Loucy (cell line): ENCODE data around the gene SEC11A.

Experiments
- H2AFZ ChIP-seq: fragments of 200-600 bp; sonication (generic); 2 replicates; pipeline ENCODE4 v1.6.0; 2016; ENCODE audit warnings: antibody characterized with exemption, mild to moderate bottlenecking, low read length, moderate library complexity
- H3F3A ChIP-seq: fragments of 200-600 bp; 2 replicates; pipeline ENCODE4 v1.6.0; 2016; ENCODE audit warnings: antibody characterized with exemption, low read depth, mild to moderate bottlenecking
- H3K27me3 ChIP-seq: fragments of 200-600 bp; sonication (generic); 2 replicates; pipeline ENCODE4 v1.6.1; 2014; ENCODE audit warnings: low read length, mild to moderate bottlenecking; ENCODE audit not compliant: insufficient read depth, poor library complexity, severe bottlenecking
- H3K36me3 ChIP-seq: fragments of 200-600 bp; sonication (generic); 2 replicates; pipeline ENCODE4 v1.6.1; 2016; ENCODE audit warnings: low read length; ENCODE audit not compliant: insufficient read depth
- H3K4me1 ChIP-seq: fragments of 200-600 bp; sonication (generic); 2 replicates; pipeline ENCODE4 v1.5.1; 2014; ENCODE audit warnings: low read length, mild to moderate bottlenecking; ENCODE audit not compliant: insufficient read depth, poor library complexity, severe bottlenecking
- H3K4me2 ChIP-seq: fragments of 200-600 bp; sonication (generic); 2 replicates; pipeline ENCODE4 v1.6.0; 2014; ENCODE audit warnings: antibody characterized with exemption, low read length, low read depth, mild to moderate bottlenecking; ENCODE audit not compliant: poor library complexity, severe bottlenecking
- H3K4me3 ChIP-seq: fragments of 200-600 bp; sonication (generic); 2 replicates; pipeline ENCODE4 v1.5.1; 2014; ENCODE audit warnings: low read length, mild to moderate bottlenecking, mixed read lengths; ENCODE audit not compliant: poor library complexity, severe bottlenecking
- H3K79me2 ChIP-seq: fragments of 200-600 bp; sonication (generic); 2 replicates; pipeline ENCODE4 v1.6.1; 2014; ENCODE audit warnings: low read length; ENCODE audit not compliant: insufficient read depth
- H3K9ac ChIP-seq: fragments of 200-600 bp; sonication (generic); 2 replicates; pipeline ENCODE4 v1.6.0; 2014; ENCODE audit warnings: mild to moderate bottlenecking, low read depth, low read length, moderate library complexity; ENCODE audit not compliant: poor library complexity, severe bottlenecking
- H3K9me2 ChIP-seq: fragments of 200-600 bp; sonication (generic); replicated peaks from 2 replicates; pipeline ENCODE4 v1.6.1; 2016; ENCODE audit warnings: low read depth, low read length, mixed read lengths
- H3K9me3 ChIP-seq: fragments of 200-600 bp; sonication (generic); 2 replicates; pipeline ENCODE4 v1.6.1; 2014; ENCODE audit warnings: mild to moderate bottlenecking, antibody characterized with exemption, low read length, low read depth; ENCODE audit not compliant: insufficient read depth
- H4K20me1 ChIP-seq: fragments of 200-600 bp; sonication (generic); 2 replicates; pipeline ENCODE4 v1.6.0; 2014; ENCODE audit warnings: antibody characterized with exemption, low read length, mild to moderate bottlenecking; ENCODE audit not compliant: insufficient read depth, poor library complexity, severe bottlenecking
- CTCF ChIP-seq: fragments of 200-600 bp; sonication (generic); conservative IDR thresholded peaks from 2 replicates; pipeline ENCODE4 v1.5.1; 2014; ENCODE audit warnings: mild to moderate bottlenecking, antibody characterized with exemption, low read length
- EZH2phosphoT487 ChIP-seq: fragments of 200-600 bp; IDR thresholded peaks from 2 replicates; pipeline ENCODE4 v1.6.1; 2018; ENCODE audit warnings: antibody characterized with exemption, mild to moderate bottlenecking, moderate library complexity, borderline replicate concordance

SEC11A gene

GRCh38 chr15:84653584-84653909, 62.4 kb downstream of the SEC11A start:
- no peaks in the 10 kb centered on the region for H3F3A ChIP-seq
- H4K20me1 ChIP-seq: no peaks in the 10 kb centered on the region
- peak overlapping the region; percentile 85 for H3K4me3 ChIP-seq
- peak overlapping the region; percentile 88 for H3K4me2 ChIP-seq
- H3K27me3 ChIP-seq: no peaks in the 10 kb centered on the region
- TF ChIP-seq CTCF: no peak
- no peak for TF ChIP-seq EZH2phosphoT487
- H3K36me3 ChIP-seq: no peaks in the 10 kb centered on the region; the same call in 1 of the 2 replicates
- H3K9me2 ChIP-seq: no peaks in the 10 kb centered on the region
- H3K9me3 ChIP-seq: no peaks in the 10 kb centered on the region
- peaks cover 22% of the 10 kb centered on the region for H3K4me1 ChIP-seq
- H3K9ac ChIP-seq: peak overlapping the region; percentile 91
- H2AFZ ChIP-seq: peak overlapping the region; percentile 97
- H3K79me2 ChIP-seq: peaks cover 19% of the 10 kb centered on the region

GRCh38 chr15:84649706-84650105, 66.2 kb downstream of the SEC11A start:
- no peak overlapping the region for H3K9ac ChIP-seq
- H3K4me2 ChIP-seq: no peak overlapping the region
- no peak overlapping the region for H2AFZ ChIP-seq
- H4K20me1 ChIP-seq: no peaks in the 10 kb centered on the region
- peaks cover 16% of the 10 kb centered on the region for H3K4me1 ChIP-seq
- TF ChIP-seq EZH2phosphoT487 (no peak), CTCF (no peak)
- H3K9me2 ChIP-seq: no peaks in the 10 kb centered on the region
- peaks cover 19% of the 10 kb centered on the region for H3K79me2 ChIP-seq
- peaks cover 22% of the 10 kb centered on the region; the same call in 1 of the 2 replicates for H3K36me3 ChIP-seq
- H3K4me3 ChIP-seq: no peak overlapping the region
- H3K9me3 ChIP-seq: no peaks in the 10 kb centered on the region
- H3F3A ChIP-seq: no peaks in the 10 kb centered on the region
- H3K27me3 ChIP-seq: no peaks in the 10 kb centered on the region

GRCh38 chr15:84648539-84648938, 67.4 kb downstream of the SEC11A start:
- Histone ChIP-seq H3F3A (no peaks in the 10 kb centered on the region), H3K9me2 (no peaks in the 10 kb centered on the region)

More at GRCh38 chr15:84648539-84648938, 67.4 kb downstream of the SEC11A start:
- H3K9me3 ChIP-seq: no peaks in the 10 kb centered on the region
- H3K4me1 ChIP-seq: peaks cover 12% of the 10 kb centered on the region
- no peak overlapping the region for H2AFZ ChIP-seq
- H3K4me3 ChIP-seq: no peak overlapping the region
- peaks cover 16% of the 10 kb centered on the region for H3K79me2 ChIP-seq
- no peak overlapping the region for H3K4me2 ChIP-seq
- H3K9ac ChIP-seq: no peak overlapping the region
- H3K27me3 ChIP-seq: no peaks in the 10 kb centered on the region
- TF ChIP-seq EZH2phosphoT487 (no peak), CTCF (no peak)
- no peaks in the 10 kb centered on the region for H4K20me1 ChIP-seq
- peaks cover 22% of the 10 kb centered on the region; the same call in 1 of the 2 replicates for H3K36me3 ChIP-seq
